ENCODE results near the gene SRBD1. TPM values are rescaled to one million over a fixed set of nuclear protein-coding genes. Genes with fewer than 3 reads are reported as not detected.

The SRBD1 gene
- total RNA-seq, 1 experiment from 2014 or later: 19.8 TPM

GRCh38 chr2:45439788-45440773, 171.0 kb downstream of the SRBD1 start:
- Histone ChIP-seq H3K4me3 (ENCODE audit: low read length) (no peak overlapping the region), H3K9ac (ENCODE audit: low read length) (peak overlapping the region; percentile 40), H3K79me2 (ENCODE audit: low read length) (no peaks in the 10 kb centered on the region), H4K20me1 (ENCODE audit: low read length) (no peaks in the 10 kb centered on the region), H2AFZ (ENCODE audit: low read length) (no peak overlapping the region), H3K9me2 (replicated peaks; ENCODE audit: low read length) (no peaks in the 10 kb centered on the region), H3F3A (ENCODE audit: low read length, unreplicated experiment) (no peaks in the 10 kb centered on the region), H3K27ac (ENCODE audit: low read length) (peak overlapping the region; percentile 71), H3K36me3 (ENCODE audit: low read depth, low read length) (no peaks in the 10 kb centered on the region), H3K4me2 (ENCODE audit: low read length) (no peak overlapping the region), H3K27me3 (ENCODE audit: low read length) (no peaks in the 10 kb centered on the region), H3K4me1 (ENCODE audit: insufficient read depth, low read length) (peaks cover 21% of the 10 kb centered on the region), H3K9me3 (ENCODE audit: low read length) (no peaks in the 10 kb centered on the region)
- ChIA-PET POLR2A (ENCODE audit: unreplicated experiment) (interaction anchor here (0.6 kb wide), 2 partner anchors 155 to 416 kb away, joined by 3 to 5 read pairs; no protein-coding TSS in a partner anchor), CTCF (interaction anchor here (0.7 to 1.6 kb wide), 4 partner anchors 38 to 415 kb away, joined by 3 to 12 read pairs (median 4); no protein-coding TSS in a partner anchor)
- intact Hi-C loops (cut with micrococcal nuclease): loop anchor here (1.0 to 5.0 kb wide), 6 partner anchors 59 to 458 kb away; no protein-coding TSS in a partner anchor
- BruUV-seq (replicated peaks): no TSS peak
- ATAC-seq: peak; percentile 76
- peak; percentile 59 for DNase-seq
- TF ChIP-seq EZH2 (IDR thresholded peaks at IDR 0.05; ENCODE audit: low read length, unreplicated experiment) (no peak), CTCF (conservative IDR thresholded peaks at IDR 0.05; ENCODE audit: low read depth, low read length) (peak; percentile 80), EZH2phosphoT487 (IDR thresholded peaks at IDR 0.05; ENCODE audit: borderline replicate concordance, low read length) (no peak)

GRCh38 chr2:45438872-45439665, 172.0 kb downstream of the SRBD1 start:
- peak overlapping the region; percentile 71 for H3K27ac ChIP-seq (ENCODE audit: low read length)
- no TSS peak for BruUV-seq (replicated peaks)
- peak; percentile 28; the same call in 1 of the 2 replicates for ATAC-seq
- H3K4me3 ChIP-seq (ENCODE audit: low read length): no peak overlapping the region
- H3K9ac ChIP-seq (ENCODE audit: low read length): peak overlapping the region; percentile 40
- H3K27me3 ChIP-seq (ENCODE audit: low read length): no peaks in the 10 kb centered on the region
- H4K20me1 ChIP-seq (ENCODE audit: low read length): no peaks in the 10 kb centered on the region
- no peaks in the 10 kb centered on the region for H3K9me2 ChIP-seq (replicated peaks; ENCODE audit: low read length)
- H3K36me3 ChIP-seq (ENCODE audit: low read depth, low read length): no peaks in the 10 kb centered on the region
- H3K79me2 ChIP-seq (ENCODE audit: low read length): no peaks in the 10 kb centered on the region
- no peak overlapping the region for H3K4me2 ChIP-seq (ENCODE audit: low read length)
- no peak overlapping the region for H2AFZ ChIP-seq (ENCODE audit: low read length)
- ChIA-PET POLR2A (ENCODE audit: unreplicated experiment) (interaction anchor here (0.6 kb wide), 1 partner anchor 154 kb away, joined by 3 read pairs; no protein-coding TSS in a partner anchor), CTCF (interaction anchor here (0.5 to 1.6 kb wide), 4 partner anchors 266 to 414 kb away, joined by 3 to 12 read pairs (median 4); no protein-coding TSS in a partner anchor)
- no peak for TF ChIP-seq EZH2 (IDR thresholded peaks at IDR 0.05; ENCODE audit: low read length, unreplicated experiment)
- no peak for TF ChIP-seq CTCF (conservative IDR thresholded peaks at IDR 0.05; ENCODE audit: low read depth, low read length)
- no peak for TF ChIP-seq EZH2phosphoT487 (IDR thresholded peaks at IDR 0.05; ENCODE audit: borderline replicate concordance, low read length)
- no peak for DNase-seq
- H3K9me3 ChIP-seq (ENCODE audit: low read length): no peaks in the 10 kb centered on the region
- H3F3A ChIP-seq (ENCODE audit: low read length, unreplicated experiment): no peaks in the 10 kb centered on the region
- intact Hi-C loops (cut with micrococcal nuclease): no loop called here
- H3K4me1 ChIP-seq (ENCODE audit: insufficient read depth, low read length): peaks cover 21% of the 10 kb centered on the region

All from PC-3 (cell line).